Caco-2 (cell line): Measurements from ENCODE around the gene POLRMT. TPM values are rescaled to one million over a fixed set of nuclear protein-coding genes. Genes with fewer than 3 reads are reported as not detected.
"Not testable (repeated sequence)": the region's sequence is repeated elsewhere in the genome, so short reads cannot be mapped to it uniquely, and the experiment has no call there.

Source experiments
- BruUV-seq: library from RNA; stranded (reverse); fragments of 400-500 nt; replicated peaks from 2 replicates; lab custom pipeline; 2021; lab: Mats Ljungman, UMichigan
- CTCF ChIA-PET: fragments of 300-600 bp; sonication (Branson Sonifier 250); formaldehyde crosslinking; loops from one replicate; lab custom pipeline; 2022; ENCODE audit warnings: antibody characterized with exemption; lab: Charles Lee
- POLR2A ChIA-PET: fragments of 300-600 bp; sonication (Branson Sonifier 250); formaldehyde crosslinking; loops from one replicate; lab custom pipeline; 2022; ENCODE audit warnings: antibody characterized with exemption; lab: Charles Lee
- DNase-seq, 2 experiments: peaks; one replicate each; pipeline versions ENCODE4 v3.0.0 to v3.0.0-alpha.2; 2020 to 2022
- H3K27me3 ChIP-seq: replicated peaks from 2 replicates; pipeline ENCODE4 v1.6.0; 2011; ENCODE audit warnings: low read length; ENCODE audit not compliant: control insufficient read depth, insufficient read depth
- H3K36me3 ChIP-seq: 2 replicates; pipeline ENCODE4 v1.5.1; 2011; ENCODE audit warnings: low read length; ENCODE audit not compliant: control insufficient read depth, insufficient read depth
- H3K4me1 ChIP-seq: fragments of 250-450 bp; sonication (Bioruptor Pico); 2 replicates; pipeline ENCODE4 v1.5.1; 2020; ENCODE audit warnings: mild to moderate bottlenecking
- H3K4me3 ChIP-seq: 2 replicates; pipeline ENCODE4 v1.5.1; 2011; ENCODE audit warnings: low read depth, mild to moderate bottlenecking, control low read depth, low read length
- H3K9me3 ChIP-seq: fragments of 250-450 bp; sonication (Bioruptor Pico); 2 replicates; pipeline ENCODE4 v1.5.1; 2020; ENCODE audit warnings: mild to moderate bottlenecking, moderate library complexity
- H3K27ac Mint-ChIP-seq: one replicate; pipeline ENCODE4 v1.8.0; 2022; ENCODE audit warnings: mixed read lengths; ENCODE audit not compliant: unreplicated experiment
- H3K27me3 Mint-ChIP-seq: one replicate; pipeline ENCODE4 v1.8.0; 2022; ENCODE audit warnings: mixed read lengths; ENCODE audit not compliant: insufficient read depth, unreplicated experiment
- H3K36me3 Mint-ChIP-seq: one replicate; pipeline ENCODE4 v1.8.0; 2022; ENCODE audit warnings: mild to moderate bottlenecking, mixed read lengths; ENCODE audit not compliant: insufficient read depth, unreplicated experiment
- H3K4me1 Mint-ChIP-seq: one replicate; pipeline ENCODE4 v1.8.0; 2022; ENCODE audit warnings: low read depth, mixed read lengths; ENCODE audit not compliant: unreplicated experiment
- H3K4me3 Mint-ChIP-seq: one replicate; pipeline ENCODE4 v1.8.0; 2022; ENCODE audit warnings: mild to moderate bottlenecking, moderate library complexity, mixed read lengths; ENCODE audit not compliant: unreplicated experiment
- H3K9me3 Mint-ChIP-seq: one replicate; pipeline ENCODE4 v1.8.0; 2022; ENCODE audit warnings: mixed read lengths; ENCODE audit not compliant: unreplicated experiment
- CTCF ChIP-seq, 2 experiments: fragments of 200-600 bp in 1 of 2; IDR thresholded peaks; 1 replicate in 1 of 2; 2 replicates in 1 of 2; pipeline versions ENCODE4 v1.5.1 to v1.8.0; 2011 to 2022; ENCODE audit warnings: antibody characterized with exemption in 1 of 2, control low read depth in 1 of 2, inconsistent platforms in 1 of 2, low read depth in 1 of 2, low read length in 1 of 2, mild to moderate bottlenecking in 1 of 2, moderate library complexity in 1 of 2; ENCODE audit not compliant: insufficient read depth in 1 of 2, severe bottlenecking in 1 of 2, unreplicated experiment in 1 of 2
- intact Hi-C: fragments of 100-400 bp; cut with micrococcal nuclease; formaldehyde crosslinking; loops from one replicate; pipeline ENCODE4 v1.10.0; 2022; ENCODE audit not compliant: unreplicated experiment
- total RNA-seq: library from RNA; stranded (reverse); gene quantifications from 2 replicates; pipeline ENCODE4 v1.2.3, GENCODE V29; 2022

The POLRMT gene
- total RNA-seq, 1 experiment from 2014 or later = 95.8 TPM

DNA sequence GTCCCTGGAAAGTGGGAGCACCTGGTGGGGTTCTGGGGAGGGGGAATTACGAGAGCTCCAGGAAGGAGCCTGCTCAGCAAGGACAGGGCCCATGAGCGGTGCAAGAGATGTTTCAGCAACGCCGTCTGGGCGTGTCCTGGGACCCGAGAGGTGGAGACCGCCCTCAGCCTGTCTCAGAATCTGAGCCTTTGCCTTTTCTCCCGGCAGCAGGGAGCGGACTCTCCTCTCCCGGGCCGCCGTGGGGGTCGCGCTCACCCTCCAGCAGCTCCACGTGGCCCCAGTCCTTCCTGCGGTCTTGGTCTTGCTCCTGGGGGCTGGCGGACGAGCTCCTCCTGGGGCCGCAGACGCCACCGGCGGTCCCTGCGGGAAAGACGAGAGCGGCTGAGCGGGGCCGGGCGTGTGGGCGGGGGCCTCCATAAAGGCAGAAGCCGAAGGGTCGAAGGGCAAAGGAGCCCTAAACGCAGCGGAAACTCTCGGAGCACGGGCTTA, 714 bp downstream of the POLRMT start:
- POLR2A ChIA-PET = no interaction called here
- peaks cover 40% of the 10 kb centered on the region for H3K36me3 Mint-ChIP-seq
- peaks cover 6% of the 10 kb centered on the region for H3K4me1 Mint-ChIP-seq
- Histone ChIP-seq H3K9me3 (no peaks in the 10 kb centered on the region), H3K4me3 (peak overlapping the region; percentile 67), H3K4me1 (peaks cover 5% of the 10 kb centered on the region; the same call in 1 of the 2 replicates), H3K27me3 (no peaks in the 10 kb centered on the region), H3K36me3 (no peaks in the 10 kb centered on the region)
- intact Hi-C loops = loop anchor here (2.0 kb wide), 1 partner anchor 60 kb away; the partner anchor contains the start of gene BSG
- no peaks in the 10 kb centered on the region for H3K9me3 Mint-ChIP-seq
- H3K27me3 Mint-ChIP-seq = no peaks in the 10 kb centered on the region
- H3K27ac Mint-ChIP-seq = peak overlapping the region; percentile 96
- CTCF ChIA-PET = interaction anchor here (0.7 kb wide), 2 partner anchors 47 to 138 kb away, joined by 3 to 4 read pairs; no protein-coding TSS in a partner anchor
- no TSS peak for BruUV-seq
- peak overlapping the region; percentile 100 for H3K4me3 Mint-ChIP-seq
- peak; percentile 75 to 79 for DNase-seq
- TF ChIP-seq CTCF (IDR thresholded peaks at IDR 0.05; ENCODE audit: insufficient read depth in 1 of 2, low read depth in 1 of 2, low read length in 1 of 2, severe bottlenecking in 1 of 2, unreplicated experiment in 1 of 2) = no peak

GRCh38 chr19:629961-630714, 3.2 kb downstream of the POLRMT start:
- CTCF ChIA-PET = no interaction called here

DNA sequence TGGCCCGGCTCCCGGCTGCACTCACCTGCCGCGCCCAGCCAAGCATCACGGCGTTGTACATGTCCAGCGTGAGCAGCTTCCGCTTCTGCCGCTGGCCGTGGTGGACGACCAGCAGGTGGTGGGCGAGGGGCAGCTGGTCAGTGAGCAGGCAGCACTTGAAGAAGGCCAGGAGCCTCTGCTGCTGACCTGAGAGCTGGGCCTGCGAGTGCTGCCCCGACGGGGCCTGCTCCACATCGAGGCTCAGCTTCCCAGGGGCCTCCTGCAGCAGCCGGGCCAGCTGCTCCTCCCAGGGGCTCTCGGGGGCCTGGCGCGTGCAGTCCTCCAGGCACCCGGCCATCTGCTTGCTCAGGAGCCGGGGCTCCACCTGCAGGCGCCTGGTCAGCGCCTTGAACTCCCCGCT, 3.8 kb downstream of the POLRMT start:
- H3K27me3 ChIP-seq, H3K4me3 ChIP-seq, H3K4me3 Mint-ChIP-seq, DNase-seq, CTCF ChIA-PET, H3K4me1 ChIP-seq, BruUV-seq, H3K4me1 Mint-ChIP-seq, POLR2A ChIA-PET, H3K9me3 Mint-ChIP-seq, H3K27ac Mint-ChIP-seq, H3K27me3 Mint-ChIP-seq, H3K36me3 ChIP-seq, intact Hi-C loops, H3K9me3 ChIP-seq: not testable (repeated sequence)
- peaks cover 57% of the 10 kb centered on the region for H3K36me3 Mint-ChIP-seq

More at GRCh38 chr19:629961-630714, 3.2 kb downstream of the POLRMT start:
- H3K4me3 ChIP-seq = no peak overlapping the region
- TF ChIP-seq CTCF (IDR thresholded peaks at IDR 0.05; ENCODE audit: insufficient read depth in 1 of 2, low read depth in 1 of 2, low read length in 1 of 2, severe bottlenecking in 1 of 2, unreplicated experiment in 1 of 2) = no peak
- peaks cover 5% of the 10 kb centered on the region; the same call in 1 of the 2 replicates for H3K4me1 ChIP-seq
- POLR2A ChIA-PET = no interaction called here
- no peaks in the 10 kb centered on the region for H3K9me3 ChIP-seq
- no peaks in the 10 kb centered on the region for H3K36me3 ChIP-seq
- no peak for DNase-seq
- peaks cover 57% of the 10 kb centered on the region for H3K36me3 Mint-ChIP-seq
- peaks cover 6% of the 10 kb centered on the region for H3K4me1 Mint-ChIP-seq
- H3K9me3 Mint-ChIP-seq = no peaks in the 10 kb centered on the region
- no peak overlapping the region for H3K4me3 Mint-ChIP-seq
- no TSS peak for BruUV-seq
- H3K27ac Mint-ChIP-seq = no peak overlapping the region
- no peaks in the 10 kb centered on the region for H3K27me3 Mint-ChIP-seq
- no peaks in the 10 kb centered on the region for H3K27me3 ChIP-seq
- intact Hi-C loops = no loop called here
